Measurements from ENCODE around the gene KRT13.

DNA sequence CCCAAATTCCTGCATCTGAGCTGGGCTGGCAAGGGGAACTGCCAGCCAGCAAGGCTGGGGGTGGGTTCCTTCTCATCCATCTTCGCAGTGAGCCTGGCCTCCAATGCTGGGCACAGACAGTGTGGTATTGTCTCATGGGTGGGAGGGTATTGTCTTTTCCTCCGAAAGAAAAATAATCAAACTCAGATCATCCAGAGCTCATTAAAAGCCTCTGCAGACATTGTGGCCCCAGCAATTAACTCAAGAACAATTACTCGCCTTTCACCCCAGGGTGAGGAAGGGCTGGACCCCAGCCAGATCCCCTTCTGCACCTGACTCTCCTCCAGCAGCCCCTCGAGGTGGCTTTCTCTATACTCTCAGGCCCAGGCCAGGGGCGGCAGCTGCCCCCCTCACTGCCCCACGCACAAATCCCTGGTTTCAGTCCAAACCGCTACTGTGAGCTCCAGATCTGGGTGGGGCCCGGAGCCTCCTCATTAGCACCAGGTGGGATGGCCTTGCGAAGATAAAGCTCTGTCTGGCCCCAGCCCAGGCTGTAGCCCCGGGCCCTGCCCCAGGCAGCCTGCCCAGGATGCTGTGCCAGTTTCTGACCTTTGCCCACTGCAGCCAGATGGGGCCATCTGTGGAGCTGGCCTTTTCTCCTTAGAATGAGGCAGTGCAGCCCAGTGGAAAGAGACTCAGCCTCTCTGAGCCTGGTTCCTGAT is 15.6 kb upstream of the KRT13 start:
- TF ChIP-seq, protein P1, sequence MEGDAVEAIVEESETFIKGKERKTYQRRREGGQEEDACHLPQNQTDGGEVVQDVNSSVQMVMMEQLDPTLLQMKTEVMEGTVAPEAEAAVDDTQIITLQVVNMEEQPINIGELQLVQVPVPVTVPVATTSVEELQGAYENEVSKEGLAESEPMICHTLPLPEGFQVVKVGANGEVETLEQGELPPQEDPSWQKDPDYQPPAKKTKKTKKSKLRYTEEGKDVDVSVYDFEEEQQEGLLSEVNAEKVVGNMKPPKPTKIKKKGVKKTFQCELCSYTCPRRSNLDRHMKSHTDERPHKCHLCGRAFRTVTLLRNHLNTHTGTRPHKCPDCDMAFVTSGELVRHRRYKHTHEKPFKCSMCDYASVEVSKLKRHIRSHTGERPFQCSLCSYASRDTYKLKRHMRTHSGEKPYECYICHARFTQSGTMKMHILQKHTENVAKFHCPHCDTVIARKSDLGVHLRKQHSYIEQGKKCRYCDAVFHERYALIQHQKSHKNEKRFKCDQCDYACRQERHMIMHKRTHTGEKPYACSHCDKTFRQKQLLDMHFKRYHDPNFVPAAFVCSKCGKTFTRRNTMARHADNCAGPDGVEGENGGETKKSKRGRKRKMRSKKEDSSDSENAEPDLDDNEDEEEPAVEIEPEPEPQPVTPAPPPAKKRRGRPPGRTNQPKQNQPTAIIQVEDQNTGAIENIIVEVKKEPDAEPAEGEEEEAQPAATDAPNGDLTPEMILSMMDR (IDR thresholded peaks at IDR 0.05; ENCODE audit: low read length), result no peak
- no peak for TF ChIP-seq EZH2 (IDR thresholded peaks at IDR 0.05; ENCODE audit: borderline replicate concordance, low read length)

Data from OCI-LY1 (cell line).